Measurements from ENCODE around the gene ACAN.

ACAN gene

DNA sequence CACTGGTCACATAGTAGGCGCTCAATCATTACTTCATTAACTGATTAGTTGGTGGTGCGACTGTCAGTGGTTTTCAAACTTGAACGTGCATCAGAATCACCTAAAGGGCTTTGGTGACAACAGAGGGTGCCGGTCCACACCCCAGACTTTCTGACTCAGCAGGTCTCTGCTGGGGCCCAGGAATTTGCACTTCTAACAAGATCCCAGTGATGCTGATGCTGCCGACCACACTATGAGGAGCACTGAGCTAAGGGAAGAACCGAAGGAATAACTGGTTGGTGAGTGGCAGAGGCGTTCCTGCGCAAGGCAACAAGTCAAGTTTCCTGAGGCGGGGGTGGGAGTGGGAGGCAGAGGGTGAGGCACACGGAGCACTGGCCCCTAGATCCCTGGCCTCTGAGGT, 73.3 kb downstream of the ACAN start:
- no peak for ATAC-seq (replicated peaks; ENCODE audit: extremely low read depth, poor library complexity, severe bottlenecking)
- Mint-ChIP-seq H3K36me3 (ENCODE audit: insufficient read depth) (peaks cover 7% of the 10 kb centered on the region), H3K4me1 (no peaks in the 10 kb centered on the region), H3K27me3 (peaks cover 9% of the 10 kb centered on the region), H3K27ac (ENCODE audit: low read depth) (no peak overlapping the region), H3K9me3 (no peaks in the 10 kb centered on the region), H3K4me3 (no peak overlapping the region)
- no peak for DNase-seq (ENCODE audit: low spot score in 2 of 2)

DNA sequence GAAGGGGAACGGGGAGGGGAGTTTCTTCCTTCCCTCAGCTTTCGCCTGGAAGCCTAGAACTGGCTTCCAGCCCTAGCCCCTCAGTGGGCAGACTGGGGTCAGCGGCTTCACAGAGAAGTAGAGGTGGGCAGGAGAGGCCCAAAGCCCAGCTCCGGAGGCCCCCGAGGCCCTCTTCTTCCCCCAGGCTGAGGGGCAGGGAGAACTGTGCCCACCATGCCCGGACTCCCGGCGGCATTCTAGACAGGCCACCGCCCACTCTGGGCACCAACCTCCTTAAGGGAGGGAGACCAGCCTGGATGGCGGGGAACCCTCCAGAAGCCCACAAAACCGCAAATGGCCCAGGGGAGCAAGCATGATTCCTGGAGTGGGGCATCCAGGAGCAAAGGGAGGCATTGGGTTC, 74.2 kb downstream of the ACAN start:
- DNase-seq (ENCODE audit: low spot score in 2 of 2) (no peak), ATAC-seq (replicated peaks; ENCODE audit: extremely low read depth, poor library complexity, severe bottlenecking) (no peak)
- Mint-ChIP-seq H3K27ac (ENCODE audit: low read depth) (no peak overlapping the region), H3K27me3 (peaks cover under 1% of the 10 kb centered on the region), H3K9me3 (no peaks in the 10 kb centered on the region), H3K4me3 (no peak overlapping the region), H3K36me3 (ENCODE audit: insufficient read depth) (peaks cover 9% of the 10 kb centered on the region), H3K4me1 (no peaks in the 10 kb centered on the region)

DNA sequence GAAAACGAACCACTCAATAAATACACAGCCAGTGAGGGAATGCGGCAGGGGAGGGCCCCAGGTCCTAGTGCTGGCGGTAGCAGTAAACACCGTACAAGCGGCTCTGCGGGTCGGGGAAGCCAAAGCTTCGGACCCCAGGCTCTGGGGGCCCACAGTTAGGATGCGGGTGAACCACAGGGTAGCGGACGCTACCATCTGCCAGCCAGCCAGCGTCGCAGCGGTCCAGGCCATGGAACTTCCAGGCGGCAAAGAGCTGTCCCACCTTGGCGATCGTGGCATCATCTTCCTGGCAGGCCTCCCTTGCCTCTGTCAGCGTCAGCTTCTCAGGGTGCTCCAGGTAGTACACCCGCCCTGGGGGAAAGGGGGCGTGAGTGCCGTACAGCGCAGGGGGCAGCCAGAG, 74.7 kb downstream of the ACAN start:
- H3K27me3 Mint-ChIP-seq, result no peaks in the 10 kb centered on the region
- peaks cover 9% of the 10 kb centered on the region for H3K36me3 Mint-ChIP-seq (ENCODE audit: insufficient read depth)

DNA sequence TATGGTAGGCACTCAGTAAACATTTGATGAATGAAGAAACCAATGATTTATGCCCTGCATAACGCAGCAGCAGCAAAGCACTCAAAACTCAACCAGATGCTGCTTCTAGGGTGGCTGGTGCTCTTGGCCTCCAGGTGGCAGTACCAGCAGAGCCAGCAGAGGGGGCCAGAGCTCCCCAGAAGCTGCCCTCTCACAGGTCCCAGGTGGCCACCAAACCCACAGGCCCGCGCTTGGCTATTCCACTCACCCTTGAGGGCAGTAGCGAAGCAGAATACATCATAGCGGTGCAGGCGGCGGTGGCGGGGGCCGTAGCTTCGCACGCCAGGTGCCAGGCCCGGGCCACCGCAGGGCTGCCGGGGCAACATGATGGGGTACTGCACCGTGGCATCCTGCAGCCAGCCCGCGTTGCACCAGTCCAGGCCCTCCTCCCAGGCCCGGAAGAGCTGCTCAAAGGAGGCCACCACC, 75.5 kb downstream of the ACAN start:
- DNase-seq (ENCODE audit: low spot score in 2 of 2) (no peak), ATAC-seq (replicated peaks; ENCODE audit: extremely low read depth, poor library complexity, severe bottlenecking) (no peak)
- H3K27me3 Mint-ChIP-seq, result no peaks in the 10 kb centered on the region
- H3K4me1 Mint-ChIP-seq, result no peaks in the 10 kb centered on the region
- H3K36me3 Mint-ChIP-seq (ENCODE audit: insufficient read depth), result peaks cover 11% of the 10 kb centered on the region
- no peaks in the 10 kb centered on the region for H3K9me3 Mint-ChIP-seq
- no peak overlapping the region for H3K27ac Mint-ChIP-seq (ENCODE audit: low read depth)
- no peak overlapping the region for H3K4me3 Mint-ChIP-seq

More for the DNA sequence above, 74.7 kb downstream of the ACAN start:
- DNase-seq (ENCODE audit: low spot score in 2 of 2) (no peak), ATAC-seq (replicated peaks; ENCODE audit: extremely low read depth, poor library complexity, severe bottlenecking) (no peak)
- H3K27ac Mint-ChIP-seq (ENCODE audit: low read depth), result no peak overlapping the region
- no peak overlapping the region for H3K4me3 Mint-ChIP-seq
- H3K4me1 Mint-ChIP-seq, result no peaks in the 10 kb centered on the region
- H3K9me3 Mint-ChIP-seq, result no peaks in the 10 kb centered on the region

DNA sequence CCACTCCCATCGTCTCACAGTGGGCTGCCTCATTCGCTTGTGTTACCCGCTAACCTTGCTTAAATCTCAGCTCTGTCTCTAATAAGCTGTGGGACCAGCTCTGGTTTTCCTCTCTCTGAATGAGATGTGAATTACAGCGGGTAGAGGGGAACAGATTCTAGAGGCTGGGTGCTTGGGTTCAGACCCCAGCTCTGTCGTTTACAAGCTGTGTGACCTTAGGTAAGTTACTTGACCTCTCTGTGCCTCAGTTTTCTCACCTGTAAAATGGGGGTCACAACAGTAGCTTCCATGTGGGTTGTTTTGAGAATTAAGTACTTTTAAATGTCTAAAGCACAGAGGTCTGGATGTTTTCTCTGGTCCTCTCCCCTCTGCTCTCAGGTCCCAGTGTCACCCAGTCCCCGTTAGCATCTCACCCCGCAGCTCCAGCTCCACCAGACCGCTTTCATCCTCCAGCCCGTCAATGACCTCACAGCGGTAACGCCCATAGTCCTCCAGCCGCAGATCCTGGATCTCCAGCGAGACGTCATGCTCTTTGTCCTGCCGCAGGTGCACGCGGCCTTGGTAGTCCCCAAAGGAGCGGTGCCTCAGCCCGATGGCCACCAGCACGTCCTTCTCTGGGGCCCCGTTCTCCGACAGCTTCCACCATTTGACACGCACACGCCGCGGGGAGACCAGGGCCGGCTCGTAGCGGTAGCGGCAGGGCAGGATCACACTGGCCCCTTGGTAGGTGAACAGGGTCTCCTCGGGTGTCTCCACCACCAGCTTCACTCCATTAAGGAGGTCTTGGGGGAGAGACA, 77.9 kb downstream of the ACAN start:
- DNase-seq (ENCODE audit: low spot score in 2 of 2), result no peak
- H3K27me3 Mint-ChIP-seq, result no peaks in the 10 kb centered on the region
- no peak overlapping the region for H3K4me3 Mint-ChIP-seq
- peaks cover 15% of the 10 kb centered on the region for H3K36me3 Mint-ChIP-seq (ENCODE audit: insufficient read depth)
- no peak for ATAC-seq (replicated peaks; ENCODE audit: extremely low read depth, poor library complexity, severe bottlenecking)
- no peaks in the 10 kb centered on the region for H3K4me1 Mint-ChIP-seq
- no peaks in the 10 kb centered on the region for H3K9me3 Mint-ChIP-seq
- no peak overlapping the region for H3K27ac Mint-ChIP-seq (ENCODE audit: low read depth)

DNA sequence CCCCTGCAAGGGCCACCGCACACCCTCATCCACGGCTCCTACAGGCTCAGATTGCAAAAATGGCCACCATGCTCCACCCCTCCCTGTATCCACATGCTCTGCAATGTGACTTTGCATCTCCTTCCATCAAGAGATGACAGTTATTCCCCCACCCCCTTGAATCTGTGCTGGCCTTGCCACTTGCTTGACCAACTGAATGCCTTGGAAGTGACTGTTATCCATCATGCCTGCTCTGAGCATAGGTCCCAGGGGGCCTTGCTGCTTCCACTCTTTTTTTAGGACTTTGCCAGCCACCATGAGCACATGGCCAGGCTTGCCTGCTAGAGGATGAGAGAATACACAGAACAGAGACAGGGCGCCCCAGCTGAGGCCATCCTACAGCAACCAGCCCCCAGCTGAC, 78.5 kb downstream of the ACAN start:
- ATAC-seq (replicated peaks; ENCODE audit: extremely low read depth, poor library complexity, severe bottlenecking) (no peak), DNase-seq (ENCODE audit: low spot score in 2 of 2) (no peak)
- peaks cover 12% of the 10 kb centered on the region for H3K36me3 Mint-ChIP-seq (ENCODE audit: insufficient read depth)
- H3K27me3 Mint-ChIP-seq, result no peaks in the 10 kb centered on the region
- H3K27ac Mint-ChIP-seq (ENCODE audit: low read depth), result no peak overlapping the region
- H3K4me1 Mint-ChIP-seq, result no peaks in the 10 kb centered on the region
- no peaks in the 10 kb centered on the region for H3K9me3 Mint-ChIP-seq
- H3K4me3 Mint-ChIP-seq, result no peak overlapping the region

DNA sequence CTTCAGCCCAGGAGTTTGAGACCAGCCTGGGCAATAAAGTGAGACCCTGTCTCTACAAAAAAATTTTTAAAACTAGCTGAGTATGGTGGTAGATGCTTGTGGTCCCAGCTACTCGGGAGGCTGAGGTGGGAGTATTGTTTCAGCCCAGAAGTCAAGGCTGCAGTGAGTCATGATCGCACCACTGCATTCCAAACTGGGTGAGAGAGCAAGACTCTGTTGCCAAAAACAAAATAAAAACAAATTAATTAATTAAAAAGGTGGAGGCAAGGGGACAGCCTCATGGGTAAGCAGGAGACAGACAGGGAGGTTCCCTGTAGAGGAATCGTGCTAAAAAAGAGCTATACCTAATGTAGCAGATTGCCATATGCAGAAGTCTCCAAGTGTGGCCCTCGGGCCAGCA, 79.5 kb downstream of the ACAN start:
- H3K4me3 Mint-ChIP-seq, result no peak overlapping the region
- H3K36me3 Mint-ChIP-seq (ENCODE audit: insufficient read depth), result peaks cover 15% of the 10 kb centered on the region
- no peaks in the 10 kb centered on the region for H3K4me1 Mint-ChIP-seq
- H3K27me3 Mint-ChIP-seq, result no peaks in the 10 kb centered on the region
- DNase-seq (ENCODE audit: low spot score in 2 of 2) (no peak), ATAC-seq (replicated peaks; ENCODE audit: extremely low read depth, poor library complexity, severe bottlenecking) (no peak)
- H3K27ac Mint-ChIP-seq (ENCODE audit: low read depth), result no peak overlapping the region
- H3K9me3 Mint-ChIP-seq, result no peaks in the 10 kb centered on the region

DNA sequence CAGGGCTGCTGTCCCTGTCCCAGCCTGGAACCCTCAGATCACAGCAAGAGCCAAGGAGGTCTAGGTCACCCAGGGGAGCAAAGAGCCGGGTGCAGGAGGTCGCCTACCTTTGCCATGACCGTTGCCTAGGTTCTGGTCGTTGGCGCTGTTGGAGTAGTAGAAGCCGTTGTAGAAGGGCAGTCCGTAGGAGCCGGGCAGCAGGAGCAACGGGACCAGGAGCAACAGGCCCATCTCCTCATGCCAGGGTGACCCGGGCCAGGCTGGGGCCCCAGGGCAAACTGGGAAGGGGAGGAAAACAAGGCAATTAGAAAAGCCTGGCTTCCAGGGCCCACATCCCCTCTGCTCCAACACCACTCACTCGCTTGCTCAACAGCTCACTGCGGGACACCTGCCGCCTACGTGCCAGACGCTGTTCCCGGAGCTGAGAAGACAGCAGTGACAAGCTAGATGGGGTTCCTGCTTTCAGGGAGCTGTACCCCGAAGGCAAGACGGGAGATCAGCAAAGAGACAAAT, 83.9 kb downstream of the ACAN start:
- DNase-seq (ENCODE audit: low spot score in 2 of 2), result no peak
- no peak for ATAC-seq (replicated peaks; ENCODE audit: extremely low read depth, poor library complexity, severe bottlenecking)
- no peaks in the 10 kb centered on the region for H3K4me1 Mint-ChIP-seq
- no peaks in the 10 kb centered on the region for H3K27me3 Mint-ChIP-seq
- H3K9me3 Mint-ChIP-seq, result no peaks in the 10 kb centered on the region
- no peak overlapping the region for H3K4me3 Mint-ChIP-seq
- no peak overlapping the region for H3K27ac Mint-ChIP-seq (ENCODE audit: low read depth)
- peaks cover 9% of the 10 kb centered on the region for H3K36me3 Mint-ChIP-seq (ENCODE audit: insufficient read depth)

DNA sequence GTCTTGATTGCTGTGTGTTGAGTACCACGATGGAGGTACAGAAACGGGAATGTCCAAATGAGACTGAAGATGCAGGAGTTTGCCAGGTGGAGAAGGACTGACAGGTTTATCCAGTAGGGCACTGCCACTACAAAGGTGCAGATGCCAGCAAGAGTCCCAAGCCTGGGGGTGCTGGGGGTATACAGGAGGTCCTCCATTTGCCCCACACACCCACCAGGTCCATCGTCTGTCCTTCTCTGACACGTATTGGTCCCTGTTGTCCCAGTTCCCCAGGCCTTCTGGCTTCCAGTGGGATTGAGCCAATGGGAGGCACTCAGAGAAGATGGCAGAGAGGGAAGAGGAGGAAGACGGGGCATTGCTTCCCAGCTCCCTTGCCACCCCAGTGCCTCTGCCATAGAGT, 85.5 kb downstream of the ACAN start:
- Mint-ChIP-seq H3K9me3 (no peaks in the 10 kb centered on the region), H3K4me1 (no peaks in the 10 kb centered on the region), H3K27me3 (no peaks in the 10 kb centered on the region), H3K4me3 (no peak overlapping the region), H3K36me3 (ENCODE audit: insufficient read depth) (peaks cover 9% of the 10 kb centered on the region), H3K27ac (ENCODE audit: low read depth) (no peak overlapping the region)
- DNase-seq (ENCODE audit: low spot score in 2 of 2) (no peak), ATAC-seq (replicated peaks; ENCODE audit: extremely low read depth, poor library complexity, severe bottlenecking) (no peak)

DNA sequence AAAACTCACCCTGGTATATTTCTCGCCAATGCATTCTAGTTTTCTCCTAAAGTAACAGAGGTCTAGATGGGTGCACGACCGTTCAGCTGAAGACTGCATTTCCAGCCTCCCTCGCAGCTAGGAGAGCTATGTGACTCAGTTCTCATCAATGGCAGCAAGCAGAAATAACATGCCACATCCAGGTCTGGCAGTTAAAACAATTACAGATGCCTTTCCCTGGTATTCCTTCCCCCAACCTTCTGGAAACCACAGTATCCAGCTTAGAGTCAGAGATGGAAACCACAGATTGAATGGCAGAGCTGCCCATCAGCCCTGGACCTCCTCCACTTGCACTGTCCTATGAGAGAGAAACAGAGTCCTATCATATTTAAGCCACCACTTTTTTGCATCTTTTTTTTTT, 87.3 kb downstream of the ACAN start:
- ATAC-seq (replicated peaks; ENCODE audit: extremely low read depth, poor library complexity, severe bottlenecking) (no peak), DNase-seq (ENCODE audit: low spot score in 2 of 2) (no peak)
- Mint-ChIP-seq H3K9me3 (no peaks in the 10 kb centered on the region), H3K4me3 (no peak overlapping the region), H3K27me3 (peaks cover 4% of the 10 kb centered on the region), H3K4me1 (peaks cover 8% of the 10 kb centered on the region), H3K36me3 (ENCODE audit: insufficient read depth) (peaks cover 5% of the 10 kb centered on the region), H3K27ac (ENCODE audit: low read depth) (no peak overlapping the region)

DNA sequence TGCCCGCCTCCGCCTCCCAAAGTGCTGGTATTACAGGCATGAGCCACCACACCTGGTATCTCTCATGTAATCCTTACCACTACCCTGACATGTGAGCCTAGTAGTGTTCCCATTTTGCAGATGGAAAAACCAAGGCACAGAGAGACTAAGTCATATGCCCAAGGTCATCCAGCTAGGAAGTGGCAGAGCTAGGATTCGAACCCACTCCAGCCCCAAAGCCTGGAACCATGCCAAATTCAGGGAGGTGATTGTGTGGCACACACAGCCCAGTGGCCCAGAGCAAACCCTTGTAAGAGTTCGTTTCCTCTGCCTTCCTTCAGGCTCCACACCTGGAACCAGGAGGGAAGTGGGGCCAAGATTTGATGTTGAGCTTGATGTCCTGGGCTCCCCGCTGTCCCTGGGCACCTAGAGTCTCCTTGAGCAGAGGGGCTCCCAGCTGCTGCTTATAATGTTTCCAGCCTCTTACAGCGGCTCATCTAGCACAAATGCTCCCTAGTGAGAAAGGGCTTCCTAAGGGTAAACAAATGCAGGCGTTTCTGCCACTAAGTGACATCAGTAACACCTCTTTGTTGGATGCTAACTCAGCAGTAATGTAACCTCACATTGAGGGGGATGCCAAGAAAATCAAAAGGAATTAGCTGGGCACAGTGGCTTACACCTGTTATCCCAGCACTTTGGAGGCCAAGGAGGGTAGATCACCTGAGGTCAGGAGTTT, 88.5 kb downstream of the ACAN start:
- H3K9me3 Mint-ChIP-seq, result no peaks in the 10 kb centered on the region
- DNase-seq (ENCODE audit: low spot score in 2 of 2), result no peak
- H3K27ac Mint-ChIP-seq (ENCODE audit: low read depth), result no peak overlapping the region
- H3K27me3 Mint-ChIP-seq, result peaks cover 9% of the 10 kb centered on the region
- no peak for ATAC-seq (replicated peaks; ENCODE audit: extremely low read depth, poor library complexity, severe bottlenecking)
- H3K36me3 Mint-ChIP-seq (ENCODE audit: insufficient read depth), result peaks cover 5% of the 10 kb centered on the region
- H3K4me3 Mint-ChIP-seq, result no peak overlapping the region
- H3K4me1 Mint-ChIP-seq, result peaks cover 15% of the 10 kb centered on the region

DNA sequence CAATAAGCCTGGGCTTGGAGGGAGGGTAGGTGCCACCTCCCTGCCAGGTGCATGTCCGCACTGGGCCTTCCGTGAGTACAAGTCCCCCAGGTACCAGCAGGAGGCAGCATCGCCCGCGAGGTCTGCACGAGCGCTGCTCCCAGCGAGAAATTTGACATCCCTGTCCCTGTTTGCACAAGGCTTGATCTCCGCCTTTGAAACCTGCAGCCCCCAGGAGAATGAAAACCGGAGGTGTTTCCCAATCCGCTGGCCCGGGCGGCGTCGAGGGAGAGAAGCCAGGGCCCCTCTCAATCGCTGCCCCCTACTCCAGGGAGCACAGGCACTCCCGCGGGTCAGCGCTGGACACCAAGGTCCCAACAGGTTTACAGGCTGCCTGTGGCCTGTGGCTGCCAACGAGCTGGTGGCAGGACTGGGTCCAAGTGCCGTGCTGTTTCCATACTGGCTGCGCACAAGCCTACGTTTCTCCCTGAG, 91.1 kb downstream of the ACAN start:
- Mint-ChIP-seq H3K27ac (ENCODE audit: low read depth) (no peak overlapping the region), H3K4me3 (peak overlapping the region; percentile 80), H3K9me3 (no peaks in the 10 kb centered on the region), H3K27me3 (peaks cover 9% of the 10 kb centered on the region), H3K4me1 (peaks cover 23% of the 10 kb centered on the region), H3K36me3 (ENCODE audit: insufficient read depth) (peaks cover 2% of the 10 kb centered on the region)
- ATAC-seq (replicated peaks; ENCODE audit: extremely low read depth, poor library complexity, severe bottlenecking) (peak; percentile 70), DNase-seq (ENCODE audit: low spot score in 2 of 2) (peak; percentile 73 to 77)

Data from central memory CD8-positive, alpha-beta T cell (primary cell).